ENCODE results near the gene LDLRAD2. TPM values are rescaled to one million over a fixed set of nuclear protein-coding genes. Genes with fewer than 3 reads are reported as not detected.

LDLRAD2 gene, protein sequence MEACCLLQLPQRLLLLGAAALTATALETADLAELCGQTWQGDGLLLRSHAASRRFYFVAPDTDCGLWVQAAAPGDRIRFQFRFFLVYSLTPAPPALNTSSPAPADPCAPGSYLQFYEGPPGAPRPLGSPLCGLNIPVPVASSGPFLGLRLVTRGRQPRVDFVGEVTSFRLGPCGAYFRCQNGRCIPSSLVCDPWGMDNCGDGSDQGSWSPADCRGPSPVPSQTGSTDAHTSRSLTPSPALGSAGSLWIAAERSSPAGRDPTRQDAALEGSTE
- total RNA-seq (under 1 TPM in 5 of 6 donors, not detected in 1; 0.05 to 0.22 (median 0.09) TPM), polyA plus RNA-seq (1 to 10 TPM; 1.3 to 3.0 TPM)

DNA sequence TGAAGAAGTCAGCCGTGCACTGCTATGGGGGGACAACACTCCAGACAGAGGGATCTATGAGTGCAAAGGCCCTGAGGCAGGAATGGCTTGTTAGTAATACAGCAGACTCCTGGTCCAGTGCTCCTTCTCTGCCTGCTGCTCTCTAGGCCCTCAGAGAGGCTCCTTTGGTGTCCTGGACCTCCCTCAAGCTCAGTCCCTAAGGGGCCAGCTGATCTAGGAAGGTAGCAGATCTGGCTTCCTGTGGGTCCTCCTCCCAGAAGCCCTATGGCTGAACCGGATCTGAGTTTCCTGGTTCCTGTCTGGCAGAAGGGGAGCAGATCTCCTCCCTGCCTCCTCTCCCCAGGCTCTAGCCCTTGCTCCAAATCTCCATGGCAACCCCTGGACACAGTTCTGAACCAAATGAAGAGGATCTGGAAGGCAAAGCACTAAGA, at the start of gene LDLRAD2:
Gene LDLRAD2, plus strand, starts transcription at position 391 of the 431 bp plus-strand sequence. CDS start 187 bp downstream, outside the sequence.
- no peak within 1 kb of the TSS for H3K4me3 ChIP-seq
- no peaks in the 10 kb centered on the region for H3K4me1 ChIP-seq
- no peak within 1 kb of the TSS for H3K27ac ChIP-seq
- FAIRE-seq (no peak), ATAC-seq (peak in 2 of 4 donors; percentile 12 to 15), DNase-seq (no peak)
- H3K36me3 ChIP-seq: no peaks in the 10 kb centered on the region
- H3K9me3 ChIP-seq: no peaks in the 10 kb centered on the region
- intact Hi-C loops (cut with DNase I): no loop called here
- TF ChIP-seq, protein P1, sequence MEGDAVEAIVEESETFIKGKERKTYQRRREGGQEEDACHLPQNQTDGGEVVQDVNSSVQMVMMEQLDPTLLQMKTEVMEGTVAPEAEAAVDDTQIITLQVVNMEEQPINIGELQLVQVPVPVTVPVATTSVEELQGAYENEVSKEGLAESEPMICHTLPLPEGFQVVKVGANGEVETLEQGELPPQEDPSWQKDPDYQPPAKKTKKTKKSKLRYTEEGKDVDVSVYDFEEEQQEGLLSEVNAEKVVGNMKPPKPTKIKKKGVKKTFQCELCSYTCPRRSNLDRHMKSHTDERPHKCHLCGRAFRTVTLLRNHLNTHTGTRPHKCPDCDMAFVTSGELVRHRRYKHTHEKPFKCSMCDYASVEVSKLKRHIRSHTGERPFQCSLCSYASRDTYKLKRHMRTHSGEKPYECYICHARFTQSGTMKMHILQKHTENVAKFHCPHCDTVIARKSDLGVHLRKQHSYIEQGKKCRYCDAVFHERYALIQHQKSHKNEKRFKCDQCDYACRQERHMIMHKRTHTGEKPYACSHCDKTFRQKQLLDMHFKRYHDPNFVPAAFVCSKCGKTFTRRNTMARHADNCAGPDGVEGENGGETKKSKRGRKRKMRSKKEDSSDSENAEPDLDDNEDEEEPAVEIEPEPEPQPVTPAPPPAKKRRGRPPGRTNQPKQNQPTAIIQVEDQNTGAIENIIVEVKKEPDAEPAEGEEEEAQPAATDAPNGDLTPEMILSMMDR (IDR thresholded peaks at IDR 0.05): no peak
- no peaks in the 10 kb centered on the region for H3K27me3 ChIP-seq
- WGBS, 2 donors: 73% methylated on average over 2 of the region's 2 CpGs

DNA sequence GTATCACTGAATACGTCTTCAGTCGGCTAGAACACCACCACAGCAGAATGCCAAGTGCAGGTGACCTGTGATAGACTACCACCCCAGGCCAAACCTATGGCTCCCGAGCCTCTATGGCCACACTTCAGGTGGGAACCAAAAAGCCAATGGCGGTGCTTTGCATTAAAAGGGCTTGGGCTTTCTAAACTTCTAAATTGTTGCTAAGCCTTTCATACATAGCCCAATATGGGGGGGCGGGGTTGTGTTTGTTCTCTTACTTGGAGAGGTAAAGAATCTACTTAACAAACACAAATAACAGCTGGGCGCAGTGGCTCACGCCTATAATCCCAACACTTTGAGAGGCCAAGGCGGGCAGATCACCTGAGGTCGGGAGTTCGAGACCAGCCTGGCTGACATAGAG, 48.8 kb upstream of the LDLRAD2 start:
- Histone ChIP-seq H3K4me3 (no peak overlapping the region), H3K4me1 (peaks cover 13 to 22% (median 16%) of the 10 kb centered on the region in 3 donors), H3K36me3 (no peaks in the 10 kb centered on the region), H3K27ac (no peak overlapping the region), H3K27me3 (no peaks in the 10 kb centered on the region), H3K9me3 (no peaks in the 10 kb centered on the region)
- FAIRE-seq (no peak), ATAC-seq (no peak), DNase-seq (no peak)
- intact Hi-C loops (cut with DNase I): no loop called here
- TF ChIP-seq, protein P1 (IDR thresholded peaks at IDR 0.05): no peak
- 92% methylated on average over 10 of the region's 10 CpGs for WGBS, 2 donors

DNA sequence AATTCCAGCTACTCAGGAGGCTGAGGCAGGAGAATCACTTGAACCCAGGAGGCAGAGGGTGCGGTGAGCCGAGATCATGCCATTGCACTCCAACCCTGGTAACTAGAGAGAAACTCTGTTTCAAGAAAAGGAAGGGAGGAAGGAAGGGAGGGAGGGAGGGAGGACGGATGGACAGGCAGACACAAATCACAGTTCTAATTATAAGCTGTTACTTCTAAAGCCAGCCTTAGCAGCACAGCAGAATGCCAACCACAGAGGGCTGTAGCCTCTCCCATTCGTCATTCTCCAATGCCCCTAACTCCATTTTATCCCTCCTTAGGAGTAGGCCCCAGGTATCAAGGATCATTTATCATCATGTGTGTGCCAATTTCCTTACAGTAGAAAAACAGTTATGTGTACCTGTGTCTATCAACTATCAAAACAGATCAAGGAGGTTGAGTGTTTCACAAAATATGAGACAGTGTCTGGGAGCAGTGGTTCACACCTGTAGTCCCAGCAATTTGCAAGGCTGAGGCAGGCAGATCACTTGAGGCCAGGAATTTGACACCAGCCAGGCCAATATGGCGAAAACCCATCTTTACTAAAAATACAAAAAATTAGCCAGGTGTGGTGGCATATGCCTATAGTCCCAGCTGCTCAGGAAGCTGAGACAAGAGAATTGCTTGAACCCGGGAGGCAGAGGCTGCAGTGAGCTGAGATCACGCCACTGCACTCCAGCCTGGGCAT, 48.2 kb upstream of the LDLRAD2 start:
- peaks cover 13 to 22% (median 16%) of the 10 kb centered on the region in 3 donors for H3K4me1 ChIP-seq
- FAIRE-seq (no peak), ATAC-seq (no peak), DNase-seq (no peak)
- WGBS, 2 donors: 74 to 83% methylated on average over 7 of the region's 7 CpGs
- H3K9me3 ChIP-seq: no peaks in the 10 kb centered on the region
- TF ChIP-seq, protein P1 (IDR thresholded peaks at IDR 0.05): no peak
- intact Hi-C loops (cut with DNase I): no loop called here
- H3K27ac ChIP-seq: peak overlapping the region; percentile 16 to 56 (median 40)
- H3K27me3 ChIP-seq: no peaks in the 10 kb centered on the region
- H3K4me3 ChIP-seq: no peak overlapping the region
- H3K36me3 ChIP-seq: no peaks in the 10 kb centered on the region

DNA sequence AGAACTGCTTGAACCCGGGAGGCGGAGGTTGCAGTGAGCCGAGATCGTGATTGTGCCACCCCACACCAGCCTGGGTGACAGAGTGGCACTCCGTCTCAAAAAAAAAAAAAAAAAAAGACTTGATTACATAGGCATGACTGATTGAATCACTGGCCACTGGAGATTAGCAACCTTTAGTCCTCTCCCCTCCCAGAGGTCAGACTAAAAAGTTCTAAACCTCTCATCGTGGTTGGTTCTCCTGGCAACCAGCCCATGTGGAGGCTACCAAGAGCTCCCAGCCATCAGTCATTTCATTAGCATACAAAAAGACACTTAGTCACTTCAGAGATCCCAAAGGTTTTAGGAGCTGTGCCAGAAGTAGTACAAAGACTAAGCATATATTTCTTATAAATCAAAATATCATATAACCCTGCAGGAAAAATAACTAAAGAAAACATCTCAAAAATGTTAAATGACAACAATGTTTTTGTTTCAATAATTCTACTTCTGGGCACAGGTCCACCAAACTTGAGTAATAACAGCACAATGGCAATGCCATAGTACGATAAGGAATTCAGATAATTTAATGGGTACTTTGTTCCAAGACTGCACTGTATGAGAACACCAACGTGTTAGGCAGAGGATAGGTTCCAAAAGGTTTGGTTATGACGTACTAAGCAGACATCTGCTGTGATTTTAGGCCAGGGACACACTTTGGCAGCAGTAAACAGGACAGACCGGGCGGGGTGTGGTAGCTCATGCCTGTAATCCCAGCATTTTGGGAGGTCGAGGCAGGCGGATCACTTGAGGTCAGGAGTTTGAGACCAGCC, 47.2 kb upstream of the LDLRAD2 start:
- peak; percentile 84 to 90 (median 88) for ATAC-seq
- H3K27me3 ChIP-seq: no peaks in the 10 kb centered on the region

More for the DNA sequence above, 47.2 kb upstream of the LDLRAD2 start:
- Histone ChIP-seq H3K27ac (peak overlapping the region; percentile 26 to 60 (median 46)), H3K36me3 (no peaks in the 10 kb centered on the region), H3K9me3 (no peaks in the 10 kb centered on the region), H3K4me3 (no peak overlapping the region), H3K4me1 (peaks cover 13 to 22% (median 16%) of the 10 kb centered on the region in 3 donors)
- FAIRE-seq (no peak), DNase-seq (peak in 4 of 6 donors; percentile 47 to 77 (median 62))
- TF ChIP-seq, protein P1 (IDR thresholded peaks at IDR 0.05): no peak
- WGBS, 2 donors: 32 to 40% methylated on average over 13 of the region's 13 CpGs
- intact Hi-C loops (cut with DNase I): no loop called here
